Activated T-cell treated with anti-CD3 and anti-CD28 coated beads, Interleukin-2, amount 50 U/mL, for 72 hours (primary cell): Measurements from ENCODE around the gene PKNOX2. TPM values are rescaled to one million over a fixed set of nuclear protein-coding genes. Genes with fewer than 3 reads are reported as not detected.

Experiments
- ATAC-seq, 2 donors: fragments of 150-1000 bp; cut with Tn5 transposase; replicated peaks in 1 of 2; 2 replicates each; pipeline ENCODE4 v1.10.0; 2021; ENCODE audit warnings: moderate library complexity in 2 of 2, mild to moderate bottlenecking in 1 of 2
- DNase-seq, 2 donors: peaks; one replicate each; pipeline ENCODE4 v3.0.0; 2021 to 2022; ENCODE audit warnings: mixed read lengths in 1 of 2
- H3K27ac Mint-ChIP-seq: one replicate; pipeline ENCODE4 v1.8.0; 2022; ENCODE audit warnings: mild to moderate bottlenecking, moderate library complexity, mixed read lengths
- H3K27me3 Mint-ChIP-seq: one replicate; pipeline ENCODE4 v1.8.0; 2022; ENCODE audit warnings: low read depth, mixed read lengths
- H3K36me3 Mint-ChIP-seq, 2 donors: one replicate each; pipeline ENCODE4 v1.8.0; 2022; ENCODE audit warnings: mixed read lengths in 2 of 2, mild to moderate bottlenecking in 1 of 2; ENCODE audit not compliant: insufficient read depth in 2 of 2
- H3K4me1 Mint-ChIP-seq: one replicate; pipeline ENCODE4 v1.8.0; 2022; ENCODE audit warnings: low read depth, mixed read lengths
- H3K4me3 Mint-ChIP-seq, 2 donors: one replicate each; pipeline ENCODE4 v1.8.0; 2022; ENCODE audit warnings: mild to moderate bottlenecking in 2 of 2, mixed read lengths in 2 of 2, moderate library complexity in 2 of 2
- H3K9me3 Mint-ChIP-seq, 2 donors: one replicate each; pipeline ENCODE4 v1.8.0; 2022; ENCODE audit warnings: mixed read lengths in 2 of 2
- total RNA-seq, 2 donors: library from RNA; stranded (reverse); gene quantifications; one replicate each; pipeline ENCODE4 v1.2.3, GENCODE V29; 2022

Gene PKNOX2
- total RNA-seq, 2 donors from 2014 or later: not detected

- no peak for DNase-seq
- no peak overlapping the region for H3K4me3 Mint-ChIP-seq
- no peaks in the 10 kb centered on the region for H3K4me1 Mint-ChIP-seq
- H3K36me3 Mint-ChIP-seq: no peaks in the 10 kb centered on the region
- H3K9me3 Mint-ChIP-seq: no peaks in the 10 kb centered on the region
- no peak for ATAC-seq
- H3K27me3 Mint-ChIP-seq: peaks cover 39% of the 10 kb centered on the region
- no peak overlapping the region for H3K27ac Mint-ChIP-seq
These were observed 206.2 kb downstream of the PKNOX2 start for GRCh38 chr11:125370561-125371389.

GRCh38 chr11:125371431-125371935, 206.9 kb downstream of the PKNOX2 start:
- DNase-seq (no peak), ATAC-seq (no peak)
- Mint-ChIP-seq H3K36me3 (no peaks in the 10 kb centered on the region), H3K4me3 (no peak overlapping the region), H3K9me3 (no peaks in the 10 kb centered on the region), H3K27ac (no peak overlapping the region), H3K4me1 (no peaks in the 10 kb centered on the region), H3K27me3 (peaks cover 44% of the 10 kb centered on the region)

- H3K4me3 Mint-ChIP-seq: no peak overlapping the region
- H3K36me3 Mint-ChIP-seq: no peaks in the 10 kb centered on the region
- H3K9me3 Mint-ChIP-seq: no peaks in the 10 kb centered on the region
- ATAC-seq: no peak
- DNase-seq: no peak
- H3K27me3 Mint-ChIP-seq: peaks cover 50% of the 10 kb centered on the region
- no peak overlapping the region for H3K27ac Mint-ChIP-seq
- H3K4me1 Mint-ChIP-seq: no peaks in the 10 kb centered on the region
These were observed 207.5 kb downstream of the PKNOX2 start for GRCh38 chr11:125372088-125372487.

GRCh38 chr11:125372911-125373310, 208.4 kb downstream of the PKNOX2 start:
- DNase-seq: no peak
- H3K9me3 Mint-ChIP-seq: no peaks in the 10 kb centered on the region
- no peak overlapping the region for H3K27ac Mint-ChIP-seq
- no peaks in the 10 kb centered on the region for H3K36me3 Mint-ChIP-seq
- no peak for ATAC-seq
- H3K4me1 Mint-ChIP-seq: no peaks in the 10 kb centered on the region
- H3K4me3 Mint-ChIP-seq: no peak overlapping the region
- peaks cover 52% of the 10 kb centered on the region for H3K27me3 Mint-ChIP-seq

GRCh38 chr11:125373426-125374391, 209.2 kb downstream of the PKNOX2 start:
- H3K9me3 Mint-ChIP-seq: no peaks in the 10 kb centered on the region
- H3K27ac Mint-ChIP-seq: no peak overlapping the region
- ATAC-seq (no peak), DNase-seq (no peak)
- H3K4me1 Mint-ChIP-seq: no peaks in the 10 kb centered on the region
- peaks cover 52% of the 10 kb centered on the region for H3K27me3 Mint-ChIP-seq
- no peak overlapping the region for H3K4me3 Mint-ChIP-seq
- no peaks in the 10 kb centered on the region for H3K36me3 Mint-ChIP-seq

GRCh38 chr11:125374398-125374797, 209.8 kb downstream of the PKNOX2 start:
- H3K4me3 Mint-ChIP-seq: no peak overlapping the region
- H3K27me3 Mint-ChIP-seq: peaks cover 52% of the 10 kb centered on the region
- DNase-seq (no peak), ATAC-seq (no peak)
- no peak overlapping the region for H3K27ac Mint-ChIP-seq
- no peaks in the 10 kb centered on the region for H3K36me3 Mint-ChIP-seq
- no peaks in the 10 kb centered on the region for H3K9me3 Mint-ChIP-seq
- no peaks in the 10 kb centered on the region for H3K4me1 Mint-ChIP-seq

- H3K27me3 Mint-ChIP-seq: peaks cover 52% of the 10 kb centered on the region
These were observed 210.6 kb downstream of the PKNOX2 start for GRCh38 chr11:125375146-125375545.

GRCh38 chr11:125376117-125376516, 211.6 kb downstream of the PKNOX2 start:
- Mint-ChIP-seq H3K9me3 (no peaks in the 10 kb centered on the region), H3K27me3 (peaks cover 43% of the 10 kb centered on the region)

More at GRCh38 chr11:125375146-125375545, 210.6 kb downstream of the PKNOX2 start:
- Mint-ChIP-seq H3K4me3 (no peak overlapping the region), H3K27ac (no peak overlapping the region), H3K4me1 (no peaks in the 10 kb centered on the region), H3K36me3 (no peaks in the 10 kb centered on the region), H3K9me3 (no peaks in the 10 kb centered on the region)
- ATAC-seq: no peak
- no peak for DNase-seq

GRCh38 chr11:125376856-125377255, 212.3 kb downstream of the PKNOX2 start:
- ATAC-seq: no peak
- H3K27me3 Mint-ChIP-seq: peaks cover 45% of the 10 kb centered on the region
- no peaks in the 10 kb centered on the region for H3K9me3 Mint-ChIP-seq
- no peaks in the 10 kb centered on the region for H3K36me3 Mint-ChIP-seq
- H3K4me1 Mint-ChIP-seq: no peaks in the 10 kb centered on the region
- no peak for DNase-seq
- H3K27ac Mint-ChIP-seq: no peak overlapping the region
- H3K4me3 Mint-ChIP-seq: no peak overlapping the region

More at GRCh38 chr11:125376117-125376516, 211.6 kb downstream of the PKNOX2 start:
- no peaks in the 10 kb centered on the region for H3K36me3 Mint-ChIP-seq
- no peak for DNase-seq
- no peak overlapping the region for H3K4me3 Mint-ChIP-seq
- H3K4me1 Mint-ChIP-seq: no peaks in the 10 kb centered on the region
- no peak overlapping the region for H3K27ac Mint-ChIP-seq
- ATAC-seq: no peak

GRCh38 chr11:125378083-125378482, 213.5 kb downstream of the PKNOX2 start:
- H3K9me3 Mint-ChIP-seq: no peaks in the 10 kb centered on the region
- no peaks in the 10 kb centered on the region for H3K36me3 Mint-ChIP-seq
- no peak for DNase-seq
- no peak overlapping the region for H3K27ac Mint-ChIP-seq
- H3K27me3 Mint-ChIP-seq: peaks cover 39% of the 10 kb centered on the region
- H3K4me1 Mint-ChIP-seq: no peaks in the 10 kb centered on the region
- ATAC-seq: no peak
- no peak overlapping the region for H3K4me3 Mint-ChIP-seq

- no peak for DNase-seq
- no peak overlapping the region for H3K4me3 Mint-ChIP-seq
These were observed 214.0 kb downstream of the PKNOX2 start for GRCh38 chr11:125378571-125378970.

GRCh38 chr11:125379565-125379964, 215.0 kb downstream of the PKNOX2 start:
- Mint-ChIP-seq H3K4me1 (no peaks in the 10 kb centered on the region), H3K9me3 (no peaks in the 10 kb centered on the region), H3K27me3 (peaks cover 33% of the 10 kb centered on the region), H3K4me3 (no peak overlapping the region), H3K27ac (no peak overlapping the region), H3K36me3 (no peaks in the 10 kb centered on the region)
- ATAC-seq (no peak), DNase-seq (no peak)

More at GRCh38 chr11:125378571-125378970, 214.0 kb downstream of the PKNOX2 start:
- Mint-ChIP-seq H3K4me1 (no peaks in the 10 kb centered on the region), H3K36me3 (no peaks in the 10 kb centered on the region), H3K9me3 (no peaks in the 10 kb centered on the region), H3K27ac (no peak overlapping the region), H3K27me3 (peaks cover 34% of the 10 kb centered on the region)
- no peak for ATAC-seq

- Mint-ChIP-seq H3K27me3 (peaks cover 32% of the 10 kb centered on the region), H3K36me3 (no peaks in the 10 kb centered on the region), H3K4me1 (no peaks in the 10 kb centered on the region), H3K27ac (no peak overlapping the region), H3K4me3 (no peak overlapping the region), H3K9me3 (no peaks in the 10 kb centered on the region)
- no peak for DNase-seq
- ATAC-seq: no peak
These were observed 215.4 kb downstream of the PKNOX2 start for GRCh38 chr11:125379981-125380380.
